Gastrocnemius medialis (tissue), 4 donors: ENCODE results near the gene MAML3. TPM values are rescaled to one million over a fixed set of nuclear protein-coding genes. Genes with fewer than 3 reads are reported as not detected.

Experiments
- ATAC-seq, 2 donors: fragments of 150-250 bp; one replicate each; pipeline ENCODE4 v1.9.1; 2016
- DNase-seq, 2 donors: peaks; one replicate each; pipeline ENCODE4 v3.0.0-alpha.2; 2019
- H3K27ac ChIP-seq, 4 donors: fragments of 200-600 bp; sonication (generic); 1 replicate in 1 of 4; 2 replicates in 3 of 4; pipeline ENCODE4 v1.5.1; 2016 to 2018; ENCODE audit warnings: mild to moderate bottlenecking in 2 of 4, moderate library complexity in 1 of 4
- H3K27me3 ChIP-seq, 3 donors: fragments of 200-600 bp; sonication (generic) in 2 of 3; 1 replicate in 1 of 3; 2 replicates in 2 of 3; pipeline versions ENCODE4 v1.5.1 to v1.6.0; 2016 to 2019; ENCODE audit warnings: mild to moderate bottlenecking in 1 of 3, moderate library complexity in 1 of 3
- H3K36me3 ChIP-seq, 2 donors: fragments of 200-600 bp; sonication (generic) in 1 of 2; one replicate each; pipeline ENCODE4 v1.5.1; 2017 to 2018
- H3K4me1 ChIP-seq, 2 donors: fragments of 200-600 bp; sonication (generic) in 1 of 2; one replicate each; pipeline ENCODE4 v1.5.1; 2016 to 2017; ENCODE audit warnings: mild to moderate bottlenecking in 2 of 2
- H3K4me3 ChIP-seq, 4 donors: fragments of 200-600 bp; sonication (generic) in 3 of 4; 1 replicate in 1 of 4; 2 replicates in 3 of 4; pipeline ENCODE4 v1.5.1; 2016 to 2019; ENCODE audit warnings: mild to moderate bottlenecking in 2 of 4
- H3K9me3 ChIP-seq, 3 donors: fragments of 200-600 bp; sonication (generic) in 2 of 3; 1 replicate in 1 of 3; 2 replicates in 2 of 3; pipeline ENCODE4 v1.5.1; 2016 to 2019
- POLR2A ChIP-seq, 2 donors: fragments of 450-650 bp; IDR thresholded peaks; one replicate each; pipeline ENCODE4 v1.6.1; 2017; ENCODE audit warnings: antibody characterized with exemption in 2 of 2, mild to moderate bottlenecking in 2 of 2, moderate library complexity in 2 of 2
- in situ Hi-C, 4 donors: fragments of 200-750 bp; cut with MboI; loops; one replicate each; pipeline versions ENCODE4 v1.15.0 to v1.8.0; 2017; ENCODE audit warnings: low sequenced_read_pairs in 4 of 4
- intact Hi-C: fragments of 100-400 bp; cut with DNase I; formaldehyde crosslinking; loops from one replicate; pipeline ENCODE4 v1.15.1; 2023; ENCODE audit warnings: low total_unique reads
- total RNA-seq, 4 donors: library from RNA; depleted of rRNA; stranded (reverse); fragments of >200 nt; gene quantifications; one replicate each; pipeline versions ENCODE4 v1.1.0 to v1.2.3, GENCODE V29; 2016
- TF ChIP-seq, protein P1 (sequence below), 5 experiments: fragments of 450-650 bp in 3 of 5; fragments of 200-600 bp in 2 of 5; sonication (generic) in 2 of 5; IDR thresholded peaks in 4 of 5; conservative IDR thresholded peaks in 1 of 5; 1 replicate in 4 of 5; 2 replicates in 1 of 5; pipeline ENCODE4 v1.5.1; 2016 to 2019; ENCODE audit warnings: antibody characterized with exemption in 5 of 5, mild to moderate bottlenecking in 3 of 5, moderate library complexity in 3 of 5

Gene MAML3
- total RNA-seq, 4 donors from 2014 or later, result 0.98 to 1.5 (median 1.4) TPM

DNA sequence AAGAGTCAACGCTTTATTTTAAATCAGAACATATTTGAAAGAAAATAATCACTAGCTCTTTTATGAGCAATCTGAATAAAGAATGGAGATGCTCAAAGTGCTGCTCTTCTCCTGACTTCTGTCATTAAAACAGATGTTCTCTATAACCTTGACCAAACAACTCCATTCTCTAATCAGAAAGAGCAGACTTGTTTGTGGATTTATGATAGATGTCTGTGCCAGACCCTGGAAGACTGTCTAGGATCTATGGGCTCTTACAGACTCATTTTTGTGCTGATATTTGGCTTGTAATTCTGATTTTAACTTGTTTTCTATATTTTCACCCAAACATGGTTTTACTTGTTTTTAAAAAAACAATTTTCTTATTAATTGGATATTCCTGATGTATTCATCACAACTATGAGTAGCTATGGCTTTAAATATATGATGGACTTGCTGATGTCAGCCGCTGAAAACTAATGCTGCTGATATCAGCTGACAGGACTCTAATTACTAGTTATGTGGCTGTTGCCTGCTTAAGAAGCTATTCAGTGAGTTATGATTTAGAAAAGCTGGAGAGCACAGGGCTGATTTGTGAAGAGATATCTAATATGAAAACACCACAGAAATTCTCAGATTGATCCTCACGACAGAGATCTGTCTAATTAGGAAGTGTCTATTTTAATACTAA is 31.6 kb upstream of the MAML3 start:
- intact Hi-C loops, result no loop called here

DNA sequence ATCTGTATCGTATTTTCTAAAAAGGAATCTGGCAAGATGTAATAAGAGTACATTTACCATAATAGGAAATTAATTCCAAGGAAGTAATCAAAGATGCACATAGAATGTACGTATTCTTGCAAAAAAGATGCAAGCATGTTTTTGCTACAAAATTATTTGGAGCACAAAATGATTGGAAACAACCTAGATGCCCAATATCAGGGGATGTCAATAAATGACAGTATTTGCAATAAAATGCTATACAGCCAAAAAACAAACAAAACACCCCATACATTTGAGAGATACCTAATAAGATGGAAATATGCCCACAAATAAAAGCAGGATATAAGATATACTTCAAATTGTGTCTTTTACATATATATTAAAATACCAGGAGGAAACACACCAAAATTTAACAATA is 29.3 kb upstream of the MAML3 start:
- in situ Hi-C loops (no loop called here), intact Hi-C loops (no loop called here)
- no peaks in the 10 kb centered on the region for H3K9me3 ChIP-seq
- TF ChIP-seq, protein P1, sequence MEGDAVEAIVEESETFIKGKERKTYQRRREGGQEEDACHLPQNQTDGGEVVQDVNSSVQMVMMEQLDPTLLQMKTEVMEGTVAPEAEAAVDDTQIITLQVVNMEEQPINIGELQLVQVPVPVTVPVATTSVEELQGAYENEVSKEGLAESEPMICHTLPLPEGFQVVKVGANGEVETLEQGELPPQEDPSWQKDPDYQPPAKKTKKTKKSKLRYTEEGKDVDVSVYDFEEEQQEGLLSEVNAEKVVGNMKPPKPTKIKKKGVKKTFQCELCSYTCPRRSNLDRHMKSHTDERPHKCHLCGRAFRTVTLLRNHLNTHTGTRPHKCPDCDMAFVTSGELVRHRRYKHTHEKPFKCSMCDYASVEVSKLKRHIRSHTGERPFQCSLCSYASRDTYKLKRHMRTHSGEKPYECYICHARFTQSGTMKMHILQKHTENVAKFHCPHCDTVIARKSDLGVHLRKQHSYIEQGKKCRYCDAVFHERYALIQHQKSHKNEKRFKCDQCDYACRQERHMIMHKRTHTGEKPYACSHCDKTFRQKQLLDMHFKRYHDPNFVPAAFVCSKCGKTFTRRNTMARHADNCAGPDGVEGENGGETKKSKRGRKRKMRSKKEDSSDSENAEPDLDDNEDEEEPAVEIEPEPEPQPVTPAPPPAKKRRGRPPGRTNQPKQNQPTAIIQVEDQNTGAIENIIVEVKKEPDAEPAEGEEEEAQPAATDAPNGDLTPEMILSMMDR (IDR thresholded peaks at IDR 0.05 in 4 of 5, conservative IDR thresholded peaks at IDR 0.05 in 1 of 5), result no peak
- TF ChIP-seq POLR2A (IDR thresholded peaks at IDR 0.05), result no peak
- ATAC-seq, result no peak
- no peak overlapping the region for H3K4me3 ChIP-seq
- H3K36me3 ChIP-seq, result no peaks in the 10 kb centered on the region
- DNase-seq, result no peak
- H3K4me1 ChIP-seq, result no peaks in the 10 kb centered on the region
- H3K27ac ChIP-seq, result no peak overlapping the region
- H3K27me3 ChIP-seq, result no peaks in the 10 kb centered on the region

More for the DNA sequence above, 31.6 kb upstream of the MAML3 start:
- H3K9me3 ChIP-seq, result no peaks in the 10 kb centered on the region
- H3K4me1 ChIP-seq, result no peaks in the 10 kb centered on the region
- H3K27ac ChIP-seq, result no peak overlapping the region
- ATAC-seq (no peak), DNase-seq (no peak)
- no peaks in the 10 kb centered on the region for H3K27me3 ChIP-seq
- no peak for TF ChIP-seq POLR2A (IDR thresholded peaks at IDR 0.05)
- TF ChIP-seq, protein P1 (IDR thresholded peaks at IDR 0.05 in 4 of 5, conservative IDR thresholded peaks at IDR 0.05 in 1 of 5), result no peak
- in situ Hi-C loops, result no loop called here
- H3K36me3 ChIP-seq, result no peaks in the 10 kb centered on the region
- H3K4me3 ChIP-seq, result no peak overlapping the region

DNA sequence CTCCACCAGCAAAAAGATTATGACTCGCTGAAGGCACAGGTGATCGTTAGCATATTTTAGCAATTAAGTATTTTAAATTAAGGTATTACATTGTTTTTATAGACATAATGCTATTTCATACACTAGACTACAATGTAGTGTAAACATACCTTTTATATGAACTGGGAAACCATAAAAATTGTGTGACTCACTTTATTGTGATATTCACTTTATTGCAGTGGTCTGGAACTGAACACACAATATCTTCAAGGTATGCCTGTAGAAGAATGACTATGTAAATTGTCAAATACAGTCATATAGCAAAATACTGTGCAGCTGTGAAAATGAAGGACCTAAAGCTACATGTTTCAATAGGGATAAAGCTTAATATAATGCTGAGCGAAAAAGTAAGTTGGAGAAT is 26.6 kb upstream of the MAML3 start:
- Histone ChIP-seq H3K27me3 (no peaks in the 10 kb centered on the region), H3K4me3 (no peak overlapping the region), H3K27ac (no peak overlapping the region), H3K9me3 (no peaks in the 10 kb centered on the region), H3K36me3 (no peaks in the 10 kb centered on the region), H3K4me1 (no peaks in the 10 kb centered on the region)
- no peak for ATAC-seq
- in situ Hi-C loops (no loop called here), intact Hi-C loops (no loop called here)
- no peak for TF ChIP-seq POLR2A (IDR thresholded peaks at IDR 0.05)
- TF ChIP-seq, protein P1 (IDR thresholded peaks at IDR 0.05 in 4 of 5, conservative IDR thresholded peaks at IDR 0.05 in 1 of 5), result no peak
- DNase-seq, result no peak

DNA sequence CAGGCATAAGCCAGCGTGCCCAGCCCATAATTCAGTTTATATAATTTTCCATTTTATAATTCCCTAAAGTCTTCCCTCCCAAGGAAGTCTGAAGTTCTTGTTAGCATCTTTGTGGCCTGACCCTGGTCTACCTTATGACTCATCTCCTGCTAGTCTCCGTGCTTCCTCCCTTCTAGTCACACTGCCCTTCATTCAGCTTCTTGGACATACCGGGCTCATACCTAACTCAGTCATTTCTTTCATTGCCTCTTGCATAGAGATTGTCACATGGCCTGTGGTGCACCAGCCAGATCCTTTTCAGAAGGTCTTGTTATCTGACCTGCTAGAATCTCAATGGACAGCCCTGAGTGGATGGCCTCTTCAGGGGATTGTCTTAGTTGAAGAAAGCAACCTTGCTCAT is 22.8 kb upstream of the MAML3 start:
- intact Hi-C loops, result no loop called here
- H3K4me1 ChIP-seq, result no peaks in the 10 kb centered on the region
- in situ Hi-C loops, result loop anchor here in 1 of 4 donors (10.0 kb wide), 1 partner anchor 48 kb away; no protein-coding TSS in a partner anchor

More for the DNA sequence above, 22.8 kb upstream of the MAML3 start:
- ATAC-seq (no peak), DNase-seq (no peak)
- TF ChIP-seq, protein P1 (IDR thresholded peaks at IDR 0.05 in 4 of 5, conservative IDR thresholded peaks at IDR 0.05 in 1 of 5), result no peak
- TF ChIP-seq POLR2A (IDR thresholded peaks at IDR 0.05), result no peak
- Histone ChIP-seq H3K4me3 (no peak overlapping the region), H3K27me3 (no peaks in the 10 kb centered on the region), H3K27ac (no peak overlapping the region), H3K9me3 (no peaks in the 10 kb centered on the region), H3K36me3 (no peaks in the 10 kb centered on the region)
